IMR-90 (cell line): ENCODE data around the gene SLC26A11. TPM values are rescaled to one million over a fixed set of nuclear protein-coding genes. Genes with fewer than 3 reads are reported as not detected.

Experiments
- ATAC-seq: fragments of 200-7000 bp; cut with Tn5 transposase; 2 replicates; pipeline ENCODE4 v1.9.1; 2020; ENCODE audit warnings: low read depth, mild to moderate bottlenecking, moderate library complexity
- BruUV-seq: library from RNA; stranded (reverse); fragments of 400-500 nt; replicated peaks from 2 replicates; lab custom pipeline; 2021; lab: Mats Ljungman, UMichigan
- CTCF ChIA-PET: fragments of 300-600 bp; formaldehyde crosslinking; extraction: SDS; loops from one replicate; lab custom pipeline; 2021; ENCODE audit warnings: antibody characterized with exemption; lab: Yijun Ruan, JAX
- POLR2A ChIA-PET: fragments of 300-600 bp; sonication (Branson Sonifier 250); formaldehyde crosslinking; loops from one replicate; lab custom pipeline; 2022; ENCODE audit warnings: antibody characterized with exemption; ENCODE audit not compliant: unreplicated experiment; lab: Charles Lee
- DNase-seq: peaks from one replicate; pipeline ENCODE4 v3.0.0; 2013
- H2AFZ ChIP-seq: replicated peaks from 2 replicates; pipeline ENCODE3; 2013; ENCODE audit warnings: low read length, mild to moderate bottlenecking; ENCODE audit not compliant: poor library complexity
- H2AK5ac ChIP-seq: 2 replicates; pipeline ENCODE4 v1.6.1; 2013; ENCODE audit warnings: low read depth, low read length, inconsistent platforms
- H2AK9ac ChIP-seq: replicated peaks from 2 replicates; pipeline ENCODE3; 2013; ENCODE audit warnings: mild to moderate bottlenecking, low read depth, low read length, moderate library complexity; ENCODE audit not compliant: poor library complexity
- H2BK120ac ChIP-seq: 2 replicates; pipeline ENCODE4 v1.6.1; 2013; ENCODE audit warnings: low read depth, low read length, inconsistent platforms
- H2BK15ac ChIP-seq: 3 replicates; pipeline ENCODE4 v1.6.1; 2013; ENCODE audit warnings: low read depth, low read length, inconsistent platforms
- H2BK20ac ChIP-seq: 2 replicates; pipeline ENCODE4 v1.6.1; 2013; ENCODE audit warnings: low read depth, mild to moderate bottlenecking, inconsistent platforms, low read length, moderate library complexity
- H2BK5ac ChIP-seq: 2 replicates; pipeline ENCODE4 v1.6.1; 2013; ENCODE audit warnings: mild to moderate bottlenecking, low read depth, low read length, inconsistent platforms; ENCODE audit not compliant: poor library complexity, severe bottlenecking
- H3K14ac ChIP-seq: replicated peaks from 2 replicates; pipeline ENCODE4 v1.6.1; 2013; ENCODE audit warnings: low read depth, low read length, inconsistent platforms
- H3K18ac ChIP-seq: 2 replicates; pipeline ENCODE4 v1.6.1; 2013; ENCODE audit warnings: low read depth, low read length, control low read depth
- H3K23ac ChIP-seq: 2 replicates; pipeline ENCODE4 v1.6.1; 2013; ENCODE audit warnings: low read depth, low read length, inconsistent platforms
- H3K27ac ChIP-seq: 2 replicates; pipeline ENCODE4 v1.5.1; 2013; ENCODE audit warnings: mild to moderate bottlenecking, control low read depth, low read length; ENCODE audit not compliant: insufficient read depth
- H3K27me3 ChIP-seq: 2 replicates; pipeline ENCODE4 v1.6.1; 2013; ENCODE audit warnings: low read length; ENCODE audit not compliant: control insufficient read depth, insufficient read depth
- H3K36me3 ChIP-seq: 2 replicates; pipeline ENCODE4 v1.6.1; 2013; ENCODE audit warnings: low read length, mixed read lengths; ENCODE audit not compliant: control insufficient read depth, insufficient read depth
- H3K4ac ChIP-seq: 2 replicates; pipeline ENCODE4 v1.6.1; 2013; ENCODE audit warnings: low read depth, low read length, inconsistent platforms
- H3K4me1 ChIP-seq: 2 replicates; pipeline ENCODE4 v1.6.1; 2013; ENCODE audit warnings: low read length, mixed read lengths; ENCODE audit not compliant: control insufficient read depth, insufficient read depth
- H3K4me2 ChIP-seq: 2 replicates; pipeline ENCODE4 v1.6.1; 2013; ENCODE audit warnings: low read depth, mild to moderate bottlenecking, control low read depth, low read length, moderate library complexity
- H3K4me3 ChIP-seq: 2 replicates; pipeline ENCODE4 v1.5.1; 2013; ENCODE audit warnings: low read depth, mild to moderate bottlenecking, control low read depth, low read length, moderate library complexity; ENCODE audit not compliant: insufficient read depth
- H3K56ac ChIP-seq: 2 replicates; pipeline ENCODE4 v1.6.1; 2013; ENCODE audit warnings: low read length, inconsistent platforms; ENCODE audit not compliant: insufficient read depth; ENCODE audit errors: extremely low read depth
- H3K79me1 ChIP-seq, 2 experiments: 2 replicates each; pipeline ENCODE4 v1.6.1; 2013; ENCODE audit warnings: low read length in 2 of 2, inconsistent platforms in 1 of 2, low read depth in 1 of 2
- H3K9ac ChIP-seq: 2 replicates; pipeline ENCODE4 v1.6.1; 2013; ENCODE audit warnings: low read depth, low read length, control low read depth
- H3K9me1 ChIP-seq: 2 replicates; pipeline ENCODE4 v1.6.1; 2013; ENCODE audit warnings: low read length, inconsistent platforms; ENCODE audit not compliant: insufficient read depth
- H3K9me3 ChIP-seq: 2 replicates; pipeline ENCODE4 v1.6.1; 2013; ENCODE audit warnings: low read length; ENCODE audit not compliant: control insufficient read depth, insufficient read depth
- H4K20me1 ChIP-seq: 2 replicates; pipeline ENCODE4 v1.6.1; 2013; ENCODE audit warnings: low read length, inconsistent platforms; ENCODE audit not compliant: insufficient read depth
- H4K5ac ChIP-seq: 2 replicates; pipeline ENCODE4 v1.6.1; 2013; ENCODE audit warnings: mild to moderate bottlenecking, low read depth, low read length, control low read depth
- H4K8ac ChIP-seq, 2 experiments: 2 replicates each; pipeline ENCODE4 v1.6.1; 2013; ENCODE audit warnings: low read depth in 2 of 2, low read length in 2 of 2, control low read depth in 1 of 2, inconsistent platforms in 1 of 2
- H4K91ac ChIP-seq: 2 replicates; pipeline ENCODE4 v1.6.1; 2013; ENCODE audit warnings: low read depth, low read length, inconsistent platforms; ENCODE audit not compliant: insufficient read depth
- BHLHE40 ChIP-seq: fragments of 150-350 bp; IDR thresholded peaks from 2 replicates; pipeline ENCODE4 v1.6.1; 2016; ENCODE audit warnings: mild to moderate bottlenecking, low read depth, low read length
- CEBPB ChIP-seq: IDR thresholded peaks from 2 replicates; pipeline ENCODE4 v1.6.1; 2012; ENCODE audit warnings: low read depth, low read length, improper control_type of control experiment
- CHD1 ChIP-seq: IDR thresholded peaks from 2 replicates; pipeline ENCODE4 v1.6.1; 2012; ENCODE audit warnings: low read depth, low read length, improper control_type of control experiment
- FOS ChIP-seq: fragments of 150-350 bp; IDR thresholded peaks from 2 replicates; pipeline ENCODE4 v1.6.1; 2016; ENCODE audit warnings: low read depth, low read length
- MAFK ChIP-seq: IDR thresholded peaks from 2 replicates; pipeline ENCODE4 v1.6.1; 2012; ENCODE audit warnings: low read depth, low read length, improper control_type of control experiment
- MAZ ChIP-seq: IDR thresholded peaks from 2 replicates; pipeline ENCODE4 v1.6.1; 2012; ENCODE audit warnings: low read depth, mild to moderate bottlenecking, low read length, improper control_type of control experiment, moderate library complexity, borderline replicate concordance
- NFE2L2 ChIP-seq: fragments of 150-350 bp; IDR thresholded peaks from 2 replicates; pipeline ENCODE4 v1.6.1; 2016; ENCODE audit warnings: low read depth, mild to moderate bottlenecking, low read length
- POLR2A ChIP-seq: IDR thresholded peaks from 2 replicates; pipeline ENCODE4 v1.6.1; 2012; ENCODE audit warnings: mild to moderate bottlenecking, low read depth, low read length
- RAD21 ChIP-seq: IDR thresholded peaks from 2 replicates; pipeline ENCODE4 v1.6.1; 2012; ENCODE audit warnings: low read length, improper control_type of control experiment
- RCOR1 ChIP-seq: IDR thresholded peaks from 2 replicates; pipeline ENCODE4 v1.6.1; 2012; ENCODE audit warnings: mild to moderate bottlenecking, low read length, improper control_type of control experiment; ENCODE audit not compliant: insufficient replicate concordance
- RFX5 ChIP-seq: IDR thresholded peaks from 2 replicates; pipeline ENCODE4 v1.8.0; 2012; ENCODE audit warnings: low read depth, mild to moderate bottlenecking, low read length, moderate library complexity
- SMC3 ChIP-seq: fragments of 150-350 bp; IDR thresholded peaks from 2 replicates; pipeline ENCODE4 v1.6.1; 2016; ENCODE audit warnings: low read depth, mild to moderate bottlenecking, antibody characterized with exemption, low read length, moderate library complexity
- WGBS, 2 experiments: methylation state at CpG; one replicate each; pipeline versions ENCODE4 v1.1.5 to v1.1.7; 2013; ENCODE audit warnings: missing lambda C conversion rate in 2 of 2; ENCODE audit not compliant: insufficient read length in 1 of 2; ENCODE audit errors: extremely low coverage in 2 of 2; 5-methylcytosine and 5-hydroxymethylcytosine counted together
- dilution Hi-C: fragments of 300-500 bp; cut with HindIII; formaldehyde crosslinking; loops from one replicate; pipeline ENCODE4 v1.14.3; 2018; ENCODE audit warnings: low sequenced_read_pairs; ENCODE audit not compliant: unreplicated experiment
- in situ Hi-C: fragments of 300-500 bp; cut with MboI; formaldehyde crosslinking; loops from 3 replicates; pipeline ENCODE4 v1.14.3; 2019; ENCODE audit warnings: low sequenced_read_pairs, inconsistent platforms, mixed read lengths
- intact Hi-C: fragments of 100-400 bp; cut with micrococcal nuclease; formaldehyde crosslinking; loops from 2 replicates; pipeline ENCODE4 v1.10.0; 2022
- polyA plus RNA-seq, 3 experiments: library from polyadenylated mRNA; depleted of rRNA; stranded (reverse); fragments of >200 nt; gene quantifications; 2 replicates each; pipeline ENCODE4 v1.2.3, GENCODE V29; 2012; ENCODE audit warnings: low replicate concordance in 1 of 3
- total RNA-seq: library from RNA; depleted of rRNA; stranded (reverse); fragments of >200 nt; gene quantifications from 2 replicates; pipeline ENCODE4 v1.2.3, GENCODE V29; 2012
- TF ChIP-seq, protein P1 (sequence below): fragments of 150-350 bp; IDR thresholded peaks from 2 replicates; pipeline ENCODE4 v1.6.1; 2017; ENCODE audit warnings: mild to moderate bottlenecking, antibody characterized with exemption, low read length, low read depth
- TF ChIP-seq, protein P2 (sequence below): fragments of 150-350 bp; IDR thresholded peaks from 2 replicates; pipeline ENCODE4 v1.6.1; 2016; ENCODE audit warnings: low read depth, mild to moderate bottlenecking, low read length, moderate library complexity, borderline replicate concordance
- TF ChIP-seq, protein P3 (sequence below): conservative IDR thresholded peaks from 2 replicates; pipeline ENCODE4 v1.5.1; 2012; ENCODE audit warnings: mild to moderate bottlenecking, low read depth, low read length, improper control_type of control experiment

The SLC26A11 gene
- total and polyA plus RNA-seq, 2 of the 4 experiments (the other 2 are of a cell fraction), result 3.2 to 15.6 TPM

DNA sequence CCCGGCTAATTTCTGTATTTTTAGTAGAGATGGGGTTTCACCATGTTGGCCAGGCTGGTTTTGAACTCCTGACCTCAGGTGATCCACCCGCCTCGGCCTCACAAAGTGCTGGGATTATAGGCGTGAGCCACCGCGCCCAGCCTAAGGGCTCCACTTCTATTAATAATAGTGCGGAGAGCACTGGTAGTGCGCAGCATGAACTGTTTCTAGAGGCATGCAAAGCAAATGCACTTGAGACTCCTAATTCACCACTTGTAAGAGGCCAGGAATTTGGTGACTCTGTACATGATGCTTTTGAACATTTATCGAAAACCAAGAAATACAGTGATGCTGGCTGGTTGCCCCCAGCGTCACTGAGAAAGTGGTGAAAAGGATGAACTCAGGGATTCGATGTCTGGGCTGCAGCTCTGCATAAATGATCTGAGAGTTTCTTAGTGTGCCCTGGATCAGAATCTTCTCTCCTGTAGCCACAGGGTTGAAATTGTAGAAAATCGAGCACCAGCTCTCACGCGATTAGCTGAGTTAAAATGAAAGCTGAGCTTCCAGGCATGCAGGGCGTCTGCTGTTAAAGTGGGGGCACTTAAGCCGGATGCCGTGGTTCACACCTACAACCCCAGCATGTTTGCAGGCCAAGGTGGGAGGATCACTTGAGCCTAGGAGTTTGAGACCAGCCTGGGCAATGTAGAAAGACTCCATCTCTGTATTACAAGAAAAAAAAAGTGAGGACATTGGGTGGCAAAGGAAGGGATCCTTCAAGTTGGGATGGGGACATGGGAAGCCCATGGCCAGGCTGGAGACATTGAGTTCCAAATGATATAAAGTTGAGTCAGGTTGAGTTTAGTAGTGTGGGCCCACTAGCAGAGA lies 45.2 kb downstream of the SLC26A11 start:
- H3K79me1 ChIP-seq, result peaks cover 16 to 60% of the 10 kb centered on the region in 2 experiments; a peak in 2 of 4 replicates
- H2AK5ac ChIP-seq, result no peak overlapping the region
- CTCF ChIA-PET, result no interaction called here
- no peak overlapping the region for H2BK15ac ChIP-seq
- peaks cover 4% of the 10 kb centered on the region; the same call in 1 of the 2 replicates for H4K20me1 ChIP-seq
- dilution Hi-C loops (no loop called here), intact Hi-C loops (no loop called here), in situ Hi-C loops (no loop called here)
- H3K4me1 ChIP-seq, result peaks cover 17% of the 10 kb centered on the region
- peaks cover 30% of the 10 kb centered on the region for H3K36me3 ChIP-seq
- peaks cover 7% of the 10 kb centered on the region for H3K9me1 ChIP-seq
- POLR2A ChIA-PET, result no interaction called here
- no peak overlapping the region for H2AFZ ChIP-seq
- H2AK9ac ChIP-seq, result no peak overlapping the region
- no peak overlapping the region for H2BK120ac ChIP-seq
- H4K91ac ChIP-seq, result no peak overlapping the region
- H3K23ac ChIP-seq, result no peak overlapping the region
- 94% methylated on average over 3 of the region's 17 CpGs; no CpG with 5 or more reads in 1 of the 2 experiments for WGBS, 2 experiments
- no peak for ATAC-seq
- BruUV-seq, result no TSS peak
- H3K18ac ChIP-seq, result no peak overlapping the region
- no peak overlapping the region for H3K14ac ChIP-seq
- no peak overlapping the region for H3K4ac ChIP-seq
- H3K9ac ChIP-seq, result no peak overlapping the region
- H4K5ac ChIP-seq, result no peak overlapping the region
- H3K27ac ChIP-seq, result no peak overlapping the region
- no peak overlapping the region for H3K56ac ChIP-seq
- no peak overlapping the region for H4K8ac ChIP-seq
- H3K27me3 ChIP-seq, result no peaks in the 10 kb centered on the region
- no peak overlapping the region for H3K4me2 ChIP-seq
- H3K4me3 ChIP-seq, result no peak overlapping the region
- no peak overlapping the region for H2BK20ac ChIP-seq
- H2BK5ac ChIP-seq, result no peak overlapping the region
- DNase-seq, result no peak
- TF ChIP-seq, protein P1, sequence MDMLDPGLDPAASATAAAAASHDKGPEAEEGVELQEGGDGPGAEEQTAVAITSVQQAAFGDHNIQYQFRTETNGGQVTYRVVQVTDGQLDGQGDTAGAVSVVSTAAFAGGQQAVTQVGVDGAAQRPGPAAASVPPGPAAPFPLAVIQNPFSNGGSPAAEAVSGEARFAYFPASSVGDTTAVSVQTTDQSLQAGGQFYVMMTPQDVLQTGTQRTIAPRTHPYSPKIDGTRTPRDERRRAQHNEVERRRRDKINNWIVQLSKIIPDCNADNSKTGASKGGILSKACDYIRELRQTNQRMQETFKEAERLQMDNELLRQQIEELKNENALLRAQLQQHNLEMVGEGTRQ, result no peak
- TF ChIP-seq, protein P2, sequence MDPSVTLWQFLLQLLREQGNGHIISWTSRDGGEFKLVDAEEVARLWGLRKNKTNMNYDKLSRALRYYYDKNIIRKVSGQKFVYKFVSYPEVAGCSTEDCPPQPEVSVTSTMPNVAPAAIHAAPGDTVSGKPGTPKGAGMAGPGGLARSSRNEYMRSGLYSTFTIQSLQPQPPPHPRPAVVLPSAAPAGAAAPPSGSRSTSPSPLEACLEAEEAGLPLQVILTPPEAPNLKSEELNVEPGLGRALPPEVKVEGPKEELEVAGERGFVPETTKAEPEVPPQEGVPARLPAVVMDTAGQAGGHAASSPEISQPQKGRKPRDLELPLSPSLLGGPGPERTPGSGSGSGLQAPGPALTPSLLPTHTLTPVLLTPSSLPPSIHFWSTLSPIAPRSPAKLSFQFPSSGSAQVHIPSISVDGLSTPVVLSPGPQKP, result no peak
- TF ChIP-seq RCOR1 (no peak), FOS (no peak), SMC3 (no peak), RAD21 (no peak), CHD1 (no peak), MAFK (no peak), NFE2L2 (no peak), RFX5 (no peak), CEBPB (no peak), BHLHE40 (no peak), POLR2A (no peak), MAZ (no peak)
- TF ChIP-seq, protein P3, sequence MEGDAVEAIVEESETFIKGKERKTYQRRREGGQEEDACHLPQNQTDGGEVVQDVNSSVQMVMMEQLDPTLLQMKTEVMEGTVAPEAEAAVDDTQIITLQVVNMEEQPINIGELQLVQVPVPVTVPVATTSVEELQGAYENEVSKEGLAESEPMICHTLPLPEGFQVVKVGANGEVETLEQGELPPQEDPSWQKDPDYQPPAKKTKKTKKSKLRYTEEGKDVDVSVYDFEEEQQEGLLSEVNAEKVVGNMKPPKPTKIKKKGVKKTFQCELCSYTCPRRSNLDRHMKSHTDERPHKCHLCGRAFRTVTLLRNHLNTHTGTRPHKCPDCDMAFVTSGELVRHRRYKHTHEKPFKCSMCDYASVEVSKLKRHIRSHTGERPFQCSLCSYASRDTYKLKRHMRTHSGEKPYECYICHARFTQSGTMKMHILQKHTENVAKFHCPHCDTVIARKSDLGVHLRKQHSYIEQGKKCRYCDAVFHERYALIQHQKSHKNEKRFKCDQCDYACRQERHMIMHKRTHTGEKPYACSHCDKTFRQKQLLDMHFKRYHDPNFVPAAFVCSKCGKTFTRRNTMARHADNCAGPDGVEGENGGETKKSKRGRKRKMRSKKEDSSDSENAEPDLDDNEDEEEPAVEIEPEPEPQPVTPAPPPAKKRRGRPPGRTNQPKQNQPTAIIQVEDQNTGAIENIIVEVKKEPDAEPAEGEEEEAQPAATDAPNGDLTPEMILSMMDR, result no peak
- H3K9me3 ChIP-seq, result no peaks in the 10 kb centered on the region
